Panc1 (cell line): Measurements from ENCODE around the gene HLA-F. TPM values are rescaled to one million over a fixed set of nuclear protein-coding genes. Genes with fewer than 3 reads are reported as not detected.

ENCODE experiments used
- ATAC-seq: fragments of 200-7000 bp; cut with Tn5 transposase; 2 replicates; pipeline ENCODE4 v1.9.1; 2020; ENCODE audit warnings: mild to moderate bottlenecking, moderate library complexity
- BruUV-seq: library from RNA; stranded (reverse); fragments of 400-500 nt; replicated peaks from 2 replicates; lab custom pipeline; 2021; lab: Mats Ljungman, UMichigan
- CTCF ChIA-PET: fragments of 300-600 bp; sonication (Branson Sonifier 250); formaldehyde crosslinking; loops from one replicate; lab custom pipeline; 2022; ENCODE audit warnings: antibody characterized with exemption; lab: Charles Lee
- POLR2A ChIA-PET: fragments of 300-600 bp; sonication (Branson Sonifier 250); formaldehyde crosslinking; loops from one replicate; lab custom pipeline; 2022; ENCODE audit warnings: antibody characterized with exemption; lab: Charles Lee
- DNase-seq: peaks from one replicate; pipeline ENCODE4 v3.0.0-alpha.2; 2010; ENCODE audit warnings: low read depth, low spot score
- H3K27ac ChIP-seq: 2 replicates; pipeline ENCODE4 v1.5.1; 2011; ENCODE audit warnings: mild to moderate bottlenecking, low read length, inconsistent platforms
- H3K27me3 ChIP-seq: fragments of 200-500 bp; sonication (Bioruptor generic); 2 replicates; pipeline ENCODE4 v1.6.0; 2014; ENCODE audit warnings: low read length, inconsistent platforms; ENCODE audit not compliant: control insufficient read depth, insufficient read depth
- H3K36me3 ChIP-seq: fragments of 200-500 bp; sonication (Bioruptor generic); 2 replicates; pipeline ENCODE4 v1.5.1; 2014; ENCODE audit warnings: inconsistent platforms, mild to moderate bottlenecking, low read length, moderate library complexity; ENCODE audit not compliant: control insufficient read depth, insufficient read depth
- H3K4me1 ChIP-seq: 2 replicates; pipeline ENCODE4 v1.5.1; 2011; ENCODE audit warnings: inconsistent platforms, mild to moderate bottlenecking, low read length, moderate library complexity; ENCODE audit not compliant: control insufficient read depth, insufficient read depth
- H3K4me3 ChIP-seq, 2 experiments: 2 replicates each; pipeline ENCODE4 v1.5.1; 2011 to 2012; ENCODE audit warnings: low read depth in 2 of 2, low read length in 2 of 2, mild to moderate bottlenecking in 2 of 2, inconsistent platforms in 1 of 2, moderate library complexity in 1 of 2
- H3K9me3 ChIP-seq: fragments of 200-500 bp; sonication (Bioruptor generic); 2 replicates; pipeline ENCODE4 v1.5.1; 2014; ENCODE audit warnings: low read depth, mild to moderate bottlenecking, inconsistent platforms, low read length, moderate library complexity; ENCODE audit not compliant: control insufficient read depth, insufficient read depth
- CTCF ChIP-seq: fragments of 450-650 bp; IDR thresholded peaks from 2 replicates; pipeline ENCODE4 v1.5.1; 2017; ENCODE audit warnings: mild to moderate bottlenecking
- POLR2AphosphoS5 ChIP-seq: IDR thresholded peaks from 2 replicates; pipeline ENCODE4 v1.6.1; 2012; ENCODE audit warnings: mild to moderate bottlenecking, low read depth, low read length, moderate library complexity
- REST ChIP-seq, 2 experiments: IDR thresholded peaks; 2 replicates each; pipeline ENCODE4 v1.6.1; 2011 to 2012; ENCODE audit warnings: low read depth in 2 of 2, control low read depth in 1 of 2, low read length in 1 of 2, mild to moderate bottlenecking in 1 of 2, moderate library complexity in 1 of 2; ENCODE audit not compliant: insufficient read depth in 1 of 2
- SIN3A ChIP-seq: IDR thresholded peaks from 2 replicates; pipeline ENCODE4 v1.6.1; 2012; ENCODE audit warnings: low read depth, mild to moderate bottlenecking, low read length, moderate library complexity, borderline replicate concordance; ENCODE audit not compliant: insufficient read depth
- TCF7L2 ChIP-seq: IDR thresholded peaks from 2 replicates; pipeline ENCODE4 v1.6.1; 2011; ENCODE audit warnings: mild to moderate bottlenecking, low read depth, low read length, inconsistent platforms
- in situ Hi-C: cut with HindIII; loops from 2 replicates; pipeline ENCODE4 v1.10.0; 2016; ENCODE audit warnings: low sequenced_read_pairs, low pct_unique_long_range_greater_than_20kb
- intact Hi-C: fragments of 100-400 bp; cut with micrococcal nuclease; formaldehyde crosslinking; loops from one replicate; pipeline ENCODE4 v1.10.0; 2022; ENCODE audit not compliant: unreplicated experiment
- total RNA-seq: library from RNA; stranded (reverse); gene quantifications from one replicate; pipeline ENCODE4 v1.2.1, GENCODE V29; 2021; ENCODE audit not compliant: unreplicated experiment

Gene HLA-F
- total RNA-seq, 1 experiment from 2014 or later = 7.5 TPM

DNA sequence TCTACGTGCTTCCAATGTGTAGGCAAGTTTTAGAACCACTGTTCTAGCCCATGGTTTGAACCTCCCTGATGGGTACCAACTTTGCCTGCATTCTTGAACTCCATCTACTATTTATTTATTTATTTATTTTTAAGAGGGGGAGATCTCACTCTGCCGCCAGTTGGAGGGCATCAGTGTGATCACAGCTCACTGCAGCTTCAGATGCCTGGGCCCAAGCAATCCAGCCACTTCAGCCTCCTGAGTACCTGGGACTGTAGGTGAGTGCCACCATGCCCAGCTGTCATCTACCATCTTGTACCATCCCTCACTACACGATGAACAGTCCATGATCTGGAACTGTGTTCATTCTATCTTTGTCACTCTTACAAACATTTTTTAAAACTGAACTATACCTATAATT, 28.2 kb downstream of the HLA-F start:
- CTCF ChIA-PET = interaction anchor here (0.7 kb wide), 1 partner anchor 1535 kb away, joined by 4 read pairs; no protein-coding TSS in a partner anchor
- in situ Hi-C loops = no loop called here
- BruUV-seq = no TSS peak

More for the DNA sequence above, 28.2 kb downstream of the HLA-F start:
- intact Hi-C loops = loop anchor here (5.0 kb wide), 1 partner anchor 49 kb away; no protein-coding TSS in a partner anchor
- Histone ChIP-seq H3K4me1 (peaks cover 4% of the 10 kb centered on the region; the same call in 1 of the 2 replicates), H3K4me3 (no peak overlapping the region), H3K27ac (no peak overlapping the region), H3K9me3 (no peaks in the 10 kb centered on the region), H3K27me3 (no peaks in the 10 kb centered on the region; the same call in 1 of the 2 replicates), H3K36me3 (no peaks in the 10 kb centered on the region)
- TF ChIP-seq REST (IDR thresholded peaks at IDR 0.05; ENCODE audit: insufficient read depth in 1 of 2, low read depth in 2 of 2, low read length in 1 of 2) (no peak), CTCF (no peak), SIN3A (no peak), TCF7L2 (no peak), POLR2AphosphoS5 (no peak)
- POLR2A ChIA-PET = no interaction called here
- no peak for ATAC-seq
- no peak for DNase-seq
